ENCODE results near the gene CD300LF.

GRCh38 chr17:74732042-74732867 lies 19.5 kb upstream of the CD300LF start:
- TF ChIP-seq CTCF (IDR thresholded peaks at IDR 0.05) (no peak), POLR2A (IDR thresholded peaks at IDR 0.05) (no peak)
